IMR-90 (cell line): ENCODE data around the gene SPATA12. TPM values are rescaled to one million over a fixed set of nuclear protein-coding genes. Genes with fewer than 3 reads are reported as not detected.

Source experiments
- ATAC-seq: fragments of 200-7000 bp; cut with Tn5 transposase; 2 replicates; pipeline ENCODE4 v1.9.1; 2020; ENCODE audit warnings: low read depth, mild to moderate bottlenecking, moderate library complexity
- BruUV-seq: library from RNA; stranded (reverse); fragments of 400-500 nt; replicated peaks from 2 replicates; lab custom pipeline; 2021; lab: Mats Ljungman, UMichigan
- CTCF ChIA-PET: fragments of 300-600 bp; formaldehyde crosslinking; extraction: SDS; loops from one replicate; lab custom pipeline; 2021; ENCODE audit warnings: antibody characterized with exemption; lab: Yijun Ruan, JAX
- POLR2A ChIA-PET: fragments of 300-600 bp; sonication (Branson Sonifier 250); formaldehyde crosslinking; loops from one replicate; lab custom pipeline; 2022; ENCODE audit warnings: antibody characterized with exemption; ENCODE audit not compliant: unreplicated experiment; lab: Charles Lee
- DNase-seq: peaks from one replicate; pipeline ENCODE4 v3.0.0; 2013
- H2AFZ ChIP-seq: replicated peaks from 2 replicates; pipeline ENCODE3; 2013; ENCODE audit warnings: low read length, mild to moderate bottlenecking; ENCODE audit not compliant: poor library complexity
- H2AK5ac ChIP-seq: 2 replicates; pipeline ENCODE4 v1.6.1; 2013; ENCODE audit warnings: low read depth, low read length, inconsistent platforms
- H2AK9ac ChIP-seq: replicated peaks from 2 replicates; pipeline ENCODE3; 2013; ENCODE audit warnings: mild to moderate bottlenecking, low read depth, low read length, moderate library complexity; ENCODE audit not compliant: poor library complexity
- H2BK120ac ChIP-seq: 2 replicates; pipeline ENCODE4 v1.6.1; 2013; ENCODE audit warnings: low read depth, low read length, inconsistent platforms
- H2BK15ac ChIP-seq: 3 replicates; pipeline ENCODE4 v1.6.1; 2013; ENCODE audit warnings: low read depth, low read length, inconsistent platforms
- H2BK20ac ChIP-seq: 2 replicates; pipeline ENCODE4 v1.6.1; 2013; ENCODE audit warnings: low read depth, mild to moderate bottlenecking, inconsistent platforms, low read length, moderate library complexity
- H2BK5ac ChIP-seq: 2 replicates; pipeline ENCODE4 v1.6.1; 2013; ENCODE audit warnings: mild to moderate bottlenecking, low read depth, low read length, inconsistent platforms; ENCODE audit not compliant: poor library complexity, severe bottlenecking
- H3K14ac ChIP-seq: replicated peaks from 2 replicates; pipeline ENCODE4 v1.6.1; 2013; ENCODE audit warnings: low read depth, low read length, inconsistent platforms
- H3K18ac ChIP-seq: 2 replicates; pipeline ENCODE4 v1.6.1; 2013; ENCODE audit warnings: low read depth, low read length, control low read depth
- H3K23ac ChIP-seq: 2 replicates; pipeline ENCODE4 v1.6.1; 2013; ENCODE audit warnings: low read depth, low read length, inconsistent platforms
- H3K27ac ChIP-seq: 2 replicates; pipeline ENCODE4 v1.5.1; 2013; ENCODE audit warnings: mild to moderate bottlenecking, control low read depth, low read length; ENCODE audit not compliant: insufficient read depth
- H3K27me3 ChIP-seq: 2 replicates; pipeline ENCODE4 v1.6.1; 2013; ENCODE audit warnings: low read length; ENCODE audit not compliant: control insufficient read depth, insufficient read depth
- H3K36me3 ChIP-seq: 2 replicates; pipeline ENCODE4 v1.6.1; 2013; ENCODE audit warnings: low read length, mixed read lengths; ENCODE audit not compliant: control insufficient read depth, insufficient read depth
- H3K4ac ChIP-seq: 2 replicates; pipeline ENCODE4 v1.6.1; 2013; ENCODE audit warnings: low read depth, low read length, inconsistent platforms
- H3K4me1 ChIP-seq: 2 replicates; pipeline ENCODE4 v1.6.1; 2013; ENCODE audit warnings: low read length, mixed read lengths; ENCODE audit not compliant: control insufficient read depth, insufficient read depth
- H3K4me2 ChIP-seq: 2 replicates; pipeline ENCODE4 v1.6.1; 2013; ENCODE audit warnings: low read depth, mild to moderate bottlenecking, control low read depth, low read length, moderate library complexity
- H3K4me3 ChIP-seq: 2 replicates; pipeline ENCODE4 v1.5.1; 2013; ENCODE audit warnings: low read depth, mild to moderate bottlenecking, control low read depth, low read length, moderate library complexity; ENCODE audit not compliant: insufficient read depth
- H3K56ac ChIP-seq: 2 replicates; pipeline ENCODE4 v1.6.1; 2013; ENCODE audit warnings: low read length, inconsistent platforms; ENCODE audit not compliant: insufficient read depth; ENCODE audit errors: extremely low read depth
- H3K79me1 ChIP-seq, 2 experiments: 2 replicates each; pipeline ENCODE4 v1.6.1; 2013; ENCODE audit warnings: low read length in 2 of 2, inconsistent platforms in 1 of 2, low read depth in 1 of 2
- H3K9ac ChIP-seq: 2 replicates; pipeline ENCODE4 v1.6.1; 2013; ENCODE audit warnings: low read depth, low read length, control low read depth
- H3K9me1 ChIP-seq: 2 replicates; pipeline ENCODE4 v1.6.1; 2013; ENCODE audit warnings: low read length, inconsistent platforms; ENCODE audit not compliant: insufficient read depth
- H3K9me3 ChIP-seq: 2 replicates; pipeline ENCODE4 v1.6.1; 2013; ENCODE audit warnings: low read length; ENCODE audit not compliant: control insufficient read depth, insufficient read depth
- H4K20me1 ChIP-seq: 2 replicates; pipeline ENCODE4 v1.6.1; 2013; ENCODE audit warnings: low read length, inconsistent platforms; ENCODE audit not compliant: insufficient read depth
- H4K5ac ChIP-seq: 2 replicates; pipeline ENCODE4 v1.6.1; 2013; ENCODE audit warnings: mild to moderate bottlenecking, low read depth, low read length, control low read depth
- H4K8ac ChIP-seq, 2 experiments: 2 replicates each; pipeline ENCODE4 v1.6.1; 2013; ENCODE audit warnings: low read depth in 2 of 2, low read length in 2 of 2, control low read depth in 1 of 2, inconsistent platforms in 1 of 2
- H4K91ac ChIP-seq: 2 replicates; pipeline ENCODE4 v1.6.1; 2013; ENCODE audit warnings: low read depth, low read length, inconsistent platforms; ENCODE audit not compliant: insufficient read depth
- CHD1 ChIP-seq: IDR thresholded peaks from 2 replicates; pipeline ENCODE4 v1.6.1; 2012; ENCODE audit warnings: low read depth, low read length, improper control_type of control experiment
- POLR2A ChIP-seq: IDR thresholded peaks from 2 replicates; pipeline ENCODE4 v1.6.1; 2012; ENCODE audit warnings: mild to moderate bottlenecking, low read depth, low read length
- USF2 ChIP-seq: fragments of 150-350 bp; IDR thresholded peaks from 2 replicates; pipeline ENCODE4 v1.6.1; 2017; ENCODE audit warnings: mild to moderate bottlenecking, antibody characterized with exemption, low read length, low read depth
- whole genome bisulfite sequencing, 2 experiments: methylation state at CpG; one replicate each; pipeline versions ENCODE4 v1.1.5 to v1.1.7; 2013; ENCODE audit warnings: missing lambda C conversion rate in 2 of 2; ENCODE audit not compliant: insufficient read length in 1 of 2; ENCODE audit errors: extremely low coverage in 2 of 2; 5-methylcytosine and 5-hydroxymethylcytosine counted together
- dilution Hi-C: fragments of 300-500 bp; cut with HindIII; formaldehyde crosslinking; loops from one replicate; pipeline ENCODE4 v1.14.3; 2018; ENCODE audit warnings: low sequenced_read_pairs; ENCODE audit not compliant: unreplicated experiment
- in situ Hi-C: fragments of 300-500 bp; cut with MboI; formaldehyde crosslinking; loops from 3 replicates; pipeline ENCODE4 v1.14.3; 2019; ENCODE audit warnings: low sequenced_read_pairs, inconsistent platforms, mixed read lengths
- intact Hi-C: fragments of 100-400 bp; cut with micrococcal nuclease; formaldehyde crosslinking; loops from 2 replicates; pipeline ENCODE4 v1.10.0; 2022
- polyA plus RNA-seq, 3 experiments: library from polyadenylated mRNA; depleted of rRNA; stranded (reverse); fragments of >200 nt; gene quantifications; 2 replicates each; pipeline ENCODE4 v1.2.3, GENCODE V29; 2012; ENCODE audit warnings: low replicate concordance in 1 of 3
- total RNA-seq: library from RNA; depleted of rRNA; stranded (reverse); fragments of >200 nt; gene quantifications from 2 replicates; pipeline ENCODE4 v1.2.3, GENCODE V29; 2012

SPATA12 gene
- total and polyA plus RNA-seq, 2 of the 4 experiments (the other 2 are of a cell fraction) = under 0.01 TPM; not detected in 1

GRCh38 chr3:57077630-57078343, 17.3 kb downstream of the SPATA12 start (continued):
- TF ChIP-seq CHD1 (no peak), POLR2A (no peak)

DNA sequence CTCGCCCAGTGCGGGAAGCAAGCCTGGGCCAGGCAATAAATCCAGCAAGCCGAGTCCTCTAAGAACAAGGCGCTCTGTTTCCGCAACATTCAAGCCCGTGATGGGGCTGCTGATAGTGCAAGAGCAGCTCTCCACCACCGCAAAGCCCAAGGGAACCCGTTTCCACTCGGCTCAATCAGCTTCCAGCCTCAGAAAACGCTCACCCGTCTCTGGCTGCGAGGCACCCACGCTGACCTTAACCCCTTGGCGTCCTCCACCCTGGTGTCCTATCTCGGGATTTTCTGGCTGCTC, 17.8 kb downstream of the SPATA12 start:
- intact Hi-C loops (loop anchor here (2.0 kb wide), 1 partner anchor 79 kb away; no protein-coding TSS in a partner anchor), dilution Hi-C loops (no loop called here), in situ Hi-C loops (no loop called here)
- no peak overlapping the region for H2BK120ac ChIP-seq
- H3K27ac ChIP-seq = no peak overlapping the region
- peak overlapping the region; percentile 72 for H3K4me3 ChIP-seq
- H3K14ac ChIP-seq = 0 out of 2 replicates have a peak overlapping the region, but pooled peaks have one; percentile 14
- no peak overlapping the region for H2BK15ac ChIP-seq
- peak overlapping the region; percentile 84 for H3K4me2 ChIP-seq
- no peak overlapping the region for H2AK9ac ChIP-seq
- no peak for TF ChIP-seq USF2
- H3K4ac ChIP-seq = no peak overlapping the region
- no peak overlapping the region for H4K91ac ChIP-seq
- no peak overlapping the region for H2AK5ac ChIP-seq
- H3K9me1 ChIP-seq = 0 out of 2 replicates have a peak, but pooled peaks cover 4% of the 10 kb centered on the region
- no TSS peak for BruUV-seq
- H3K23ac ChIP-seq = peak overlapping the region; percentile 31; the same call in 1 of the 2 replicates
- 29% methylated on average over 8 of the region's 15 CpGs; no CpG with 5 or more reads in 1 of the 2 experiments for WGBS, 2 experiments
- H3K27me3 ChIP-seq = peaks cover 27% of the 10 kb centered on the region
- peak overlapping the region; percentile 95 for H2AFZ ChIP-seq
- no peaks in the 10 kb centered on the region for H4K20me1 ChIP-seq
- CTCF ChIA-PET = interaction anchor here (0.6 to 1.1 kb wide), 2 partner anchors 10 to 83 kb away, joined by 3 read pairs; no protein-coding TSS in a partner anchor
- no peak overlapping the region for H4K5ac ChIP-seq
- H3K4me1 ChIP-seq = no peaks in the 10 kb centered on the region; the same call in 1 of the 2 replicates
- DNase-seq = peak; percentile 16
- no peak overlapping the region for H2BK20ac ChIP-seq
- H3K79me1 ChIP-seq = no peaks in the 10 kb centered on the region
- H3K56ac ChIP-seq = no peak overlapping the region
- no peak overlapping the region for H2BK5ac ChIP-seq
- H3K18ac ChIP-seq = no peak overlapping the region
- no peak; the same call in 1 of the 2 replicates for ATAC-seq
- 0 out of 2 replicates have a peak, but pooled peaks cover 1% of the 10 kb centered on the region for H3K36me3 ChIP-seq
- no peaks in the 10 kb centered on the region for H3K9me3 ChIP-seq
- no peak overlapping the region for H3K9ac ChIP-seq
- POLR2A ChIA-PET = no interaction called here
- no peak overlapping the region for H4K8ac ChIP-seq
